NAMALWA (cell line): ENCODE data around the gene FZD4.

Experiments used
- DNase-seq: peaks from one replicate; pipeline ENCODE4 v3.0.0-alpha.2; 2015; ENCODE audit warnings: low spot score

The FZD4 gene

GRCh38 chr11:86906198-86906597, 49.0 kb downstream of the FZD4 start:
- no peak for DNase-seq

GRCh38 chr11:86905252-86905651, 49.9 kb downstream of the FZD4 start:
- no peak for DNase-seq

- no peak for DNase-seq
Measured at GRCh38 chr11:86904001-86904400, 51.2 kb downstream of the FZD4 start.

GRCh38 chr11:86902345-86902744, 52.9 kb downstream of the FZD4 start:
- DNase-seq: no peak

GRCh38 chr11:86901599-86901998, 53.6 kb downstream of the FZD4 start:
- no peak for DNase-seq

- DNase-seq: no peak
Measured at GRCh38 chr11:86900162-86900561, 55.0 kb downstream of the FZD4 start.

GRCh38 chr11:86898689-86899088, 56.5 kb downstream of the FZD4 start:
- DNase-seq: no peak

GRCh38 chr11:86896441-86896841, 58.8 kb downstream of the FZD4 start:
- no peak for DNase-seq
